DMS 273 treated with DMSO at 0.1 percent for 48 hours (cell line): ENCODE data around the gene HSPA4L.

Experiments
- DNase-seq: peaks from one replicate; lab custom pipeline; 2025; lab: John Stamatoyannopoulos, UW

HSPA4L gene

GRCh38 chr4:127870281-127870680 is 88.2 kb downstream of the HSPA4L start:
- no peak for DNase-seq

DNA sequence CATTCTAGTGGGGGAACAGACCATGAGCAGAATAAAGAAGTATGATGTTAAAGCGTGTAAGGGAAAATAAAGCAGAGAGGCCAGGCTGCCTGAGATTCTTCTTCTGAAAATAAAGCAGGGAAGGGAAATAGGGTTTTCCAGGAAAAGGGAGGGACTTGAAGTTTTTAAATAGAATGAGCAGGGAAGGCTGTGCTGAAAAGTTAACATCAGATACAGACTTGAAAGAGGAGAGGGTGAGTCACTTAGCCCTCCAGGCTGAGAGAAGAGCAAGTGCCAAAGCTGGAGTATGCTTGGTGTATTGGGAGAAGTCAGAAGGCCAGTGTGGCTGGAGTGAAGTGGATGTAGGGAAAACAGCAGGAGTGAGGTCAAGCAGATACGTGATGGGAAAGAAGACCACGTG is 88.6 kb downstream of the HSPA4L start:
- no peak for DNase-seq

- no peak for DNase-seq
These were observed 93.7 kb downstream of the HSPA4L start for GRCh38 chr4:127875791-127876190.

DNA sequence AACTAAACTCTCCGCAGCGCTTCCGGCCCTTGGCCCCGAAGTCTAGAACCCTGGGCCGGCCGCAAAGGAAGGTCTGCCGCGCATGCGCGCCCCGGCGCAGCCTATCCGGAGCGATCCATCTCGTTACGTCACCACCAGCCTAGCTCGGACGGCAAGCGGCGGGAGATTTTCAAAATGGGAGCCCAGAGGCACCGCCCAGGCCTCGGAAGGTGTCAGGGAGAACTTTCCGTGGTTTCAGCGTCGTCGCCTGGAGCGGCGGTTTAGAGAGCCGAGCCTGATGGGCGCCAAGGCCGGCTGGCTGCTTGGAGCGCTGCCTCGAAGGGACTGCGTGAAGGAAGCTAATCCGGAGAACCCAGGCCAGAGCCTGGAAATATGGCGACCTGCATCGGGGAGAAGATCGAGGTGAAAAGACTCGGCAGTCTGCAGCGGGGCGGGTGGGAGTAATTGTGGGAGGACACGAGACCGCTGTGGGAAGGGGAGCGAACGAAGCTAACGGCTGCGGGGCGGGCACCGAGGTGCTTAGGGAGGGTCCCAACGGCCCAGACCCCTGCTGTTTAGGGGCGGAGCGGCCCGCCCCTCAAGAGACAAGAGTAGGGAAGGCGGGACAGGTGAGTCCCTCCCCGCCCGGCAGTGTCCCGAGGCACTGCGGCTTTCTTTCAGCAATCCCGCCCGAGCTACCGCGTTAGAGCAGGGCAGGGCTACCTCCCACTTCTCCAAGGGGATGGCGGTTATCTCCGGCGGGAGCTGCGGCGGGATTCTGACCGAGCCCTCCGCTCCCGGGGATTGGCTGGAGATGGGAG is 98.8 kb downstream of the HSPA4L start, which contains the start of gene PLK4:
TSS of gene PLK4 (plus strand) at position 131 of the 800 bp plus-strand sequence. CDS start at position 373, 242 bp downstream.
- DNase-seq, result peak; percentile 85

GRCh38 chr4:127881563-127881864 is 99.4 kb downstream of the HSPA4L start:
- DNase-seq, result no peak

DNA sequence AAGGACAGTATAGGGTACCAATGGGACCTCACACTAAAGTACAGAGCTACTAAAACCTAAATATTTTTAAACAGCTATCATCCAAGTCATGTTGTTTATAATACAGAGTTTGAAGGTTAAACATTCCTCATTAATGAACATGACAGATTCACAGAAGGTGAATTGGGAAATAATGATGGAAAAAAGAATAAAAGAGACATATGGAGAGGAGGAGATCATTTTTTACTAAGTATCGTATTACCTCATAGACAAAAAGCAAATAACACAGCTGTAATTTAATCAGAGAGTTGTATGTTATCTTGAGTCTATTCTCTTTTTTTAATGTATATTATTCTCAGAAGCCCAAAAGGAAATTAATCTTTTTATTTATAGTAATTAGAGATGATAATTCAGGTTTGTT is 106.4 kb downstream of the HSPA4L start:
- peak; percentile 25 for DNase-seq

DNA sequence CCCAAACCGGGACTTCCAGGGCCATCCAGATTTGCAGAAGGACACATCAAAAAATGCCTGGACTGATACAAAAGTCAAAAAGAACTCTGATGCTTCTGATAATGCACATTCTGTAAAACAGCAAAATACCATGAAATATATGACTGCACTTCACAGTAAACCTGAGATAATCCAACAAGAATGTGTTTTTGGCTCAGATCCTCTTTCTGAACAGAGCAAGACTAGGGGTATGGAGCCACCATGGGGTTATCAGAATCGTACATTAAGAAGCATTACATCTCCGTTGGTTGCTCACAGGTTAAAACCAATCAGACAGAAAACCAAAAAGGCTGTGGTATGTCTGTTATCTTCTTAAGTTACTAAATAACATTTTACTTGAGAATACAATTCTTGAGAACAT is 107.8 kb downstream of the HSPA4L start:
- no peak for DNase-seq
